Neural crest cell (in vitro differentiated cells): ENCODE data around the gene APBB2. TPM values are rescaled to one million over a fixed set of nuclear protein-coding genes. Genes with fewer than 3 reads are reported as not detected.

Experiments
- DNase-seq: peaks from one replicate; pipeline ENCODE4 v3.0.0; 2021; ENCODE audit warnings: low read depth, mixed read lengths, low spot score
- H3K27ac Mint-ChIP-seq: one replicate; pipeline ENCODE4 v1.8.0; 2021; ENCODE audit warnings: mild to moderate bottlenecking, mixed read lengths; ENCODE audit not compliant: unreplicated experiment
- H3K27me3 Mint-ChIP-seq: 2 replicates; pipeline ENCODE4 v1.8.0; 2021; ENCODE audit warnings: low read depth, mild to moderate bottlenecking, mixed read lengths
- H3K36me3 Mint-ChIP-seq: 2 replicates; pipeline ENCODE4 v1.8.0; 2021; ENCODE audit warnings: low read depth, mild to moderate bottlenecking, mixed read lengths
- H3K4me1 Mint-ChIP-seq: 2 replicates; pipeline ENCODE4 v1.8.0; 2021; ENCODE audit warnings: mixed read lengths
- H3K4me3 Mint-ChIP-seq: one replicate; pipeline ENCODE4 v1.8.0; 2021; ENCODE audit warnings: mild to moderate bottlenecking, mixed read lengths
- H3K9me3 Mint-ChIP-seq: 2 replicates; pipeline ENCODE4 v1.8.0; 2021; ENCODE audit warnings: mixed read lengths
- CTCF ChIP-seq: fragments of 200-600 bp; sonication (generic); conservative IDR thresholded peaks from 2 replicates; pipeline ENCODE4 v1.5.0; 2021; ENCODE audit warnings: antibody characterized with exemption, mild to moderate bottlenecking
- total RNA-seq: library from RNA; stranded (reverse); gene quantifications from 2 replicates; pipeline ENCODE4 v1.2.1, GENCODE V29; 2021

Gene APBB2
- total RNA-seq, 1 donor from 2014 or later: 68.5 TPM

GRCh38 chr4:41106081-41106480 is 108.3 kb downstream of the APBB2 start:
- Mint-ChIP-seq H3K36me3 (no peaks in the 10 kb centered on the region), H3K27ac (no peak overlapping the region), H3K27me3 (no peaks in the 10 kb centered on the region), H3K4me3 (no peak overlapping the region), H3K9me3 (peaks cover 3% of the 10 kb centered on the region), H3K4me1 (no peaks in the 10 kb centered on the region)
- DNase-seq: no peak
- no peak for TF ChIP-seq CTCF

DNA sequence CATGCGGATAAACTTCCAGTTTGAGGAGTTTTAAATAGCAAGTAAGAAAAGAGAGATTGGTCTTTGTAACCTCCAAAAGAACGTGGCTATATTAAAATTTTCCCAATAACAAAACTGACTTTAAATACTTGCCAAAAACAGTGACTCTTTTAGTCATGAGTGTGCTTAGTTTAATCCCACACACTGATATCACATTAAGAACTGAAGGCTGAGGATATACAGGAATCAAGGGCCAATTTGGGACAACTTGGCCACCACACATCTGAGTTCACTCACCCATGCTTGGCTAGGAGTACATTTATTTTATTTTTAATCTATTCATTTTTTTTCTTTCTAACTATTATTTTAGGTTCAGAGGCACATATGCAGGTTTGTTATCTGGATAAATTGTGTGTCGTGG is 110.2 kb downstream of the APBB2 start:
- no peaks in the 10 kb centered on the region for H3K36me3 Mint-ChIP-seq
- DNase-seq: no peak
- no peak for TF ChIP-seq CTCF
- no peak overlapping the region for H3K4me3 Mint-ChIP-seq
- no peaks in the 10 kb centered on the region for H3K27me3 Mint-ChIP-seq
- no peaks in the 10 kb centered on the region for H3K4me1 Mint-ChIP-seq
- no peak overlapping the region for H3K27ac Mint-ChIP-seq
- peaks cover 3% of the 10 kb centered on the region for H3K9me3 Mint-ChIP-seq

DNA sequence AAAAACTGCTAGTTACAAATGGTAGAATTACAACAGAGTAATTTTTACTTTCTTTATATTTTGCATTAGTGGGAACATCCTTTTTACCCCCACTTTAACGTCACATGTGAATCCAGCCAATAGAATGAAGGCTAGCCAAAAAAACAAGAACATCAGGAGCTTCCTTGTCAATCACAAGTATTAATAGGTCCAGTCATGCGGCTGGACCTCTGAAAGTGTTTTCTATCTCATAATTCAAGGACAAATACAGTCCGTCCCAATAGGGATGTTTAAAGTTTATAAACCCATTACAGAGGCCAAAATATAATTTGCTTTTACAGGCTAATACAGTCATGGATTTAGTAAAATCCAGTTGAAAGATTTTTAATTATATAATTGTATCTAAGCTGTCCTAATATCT is 110.7 kb downstream of the APBB2 start:
- no peak for TF ChIP-seq CTCF
- peaks cover 3% of the 10 kb centered on the region for H3K9me3 Mint-ChIP-seq
- no peaks in the 10 kb centered on the region for H3K27me3 Mint-ChIP-seq
- H3K4me3 Mint-ChIP-seq: no peak overlapping the region
- H3K4me1 Mint-ChIP-seq: no peaks in the 10 kb centered on the region
- H3K36me3 Mint-ChIP-seq: no peaks in the 10 kb centered on the region
- H3K27ac Mint-ChIP-seq: no peak overlapping the region
- no peak for DNase-seq

- Mint-ChIP-seq H3K9me3 (peaks cover 3% of the 10 kb centered on the region), H3K27ac (no peak overlapping the region), H3K36me3 (no peaks in the 10 kb centered on the region), H3K4me1 (peaks cover 6% of the 10 kb centered on the region), H3K4me3 (no peak overlapping the region), H3K27me3 (no peaks in the 10 kb centered on the region)
- no peak for DNase-seq
- TF ChIP-seq CTCF: no peak
Observed at GRCh38 chr4:41102414-41103092, 111.8 kb downstream of the APBB2 start.

- H3K9me3 Mint-ChIP-seq: no peaks in the 10 kb centered on the region
- peaks cover 6% of the 10 kb centered on the region for H3K4me1 Mint-ChIP-seq
- no peak for DNase-seq
- no peak overlapping the region for H3K4me3 Mint-ChIP-seq
- no peak overlapping the region for H3K27ac Mint-ChIP-seq
- H3K27me3 Mint-ChIP-seq: no peaks in the 10 kb centered on the region
- no peak for TF ChIP-seq CTCF
- no peaks in the 10 kb centered on the region for H3K36me3 Mint-ChIP-seq
Observed at GRCh38 chr4:41098093-41099048, 116.0 kb downstream of the APBB2 start.
